Gastroesophageal sphincter (tissue), 4 donors: Measurements from ENCODE around the gene MYOM1. TPM values are rescaled to one million over a fixed set of nuclear protein-coding genes. Genes with fewer than 3 reads are reported as not detected.

Source experiments
- ATAC-seq: fragments of 150-250 bp; one replicate; pipeline ENCODE4 v1.9.1; 2016; ENCODE audit warnings: mild to moderate bottlenecking, moderate library complexity
- H3K27ac ChIP-seq, 4 donors: fragments of 200-600 bp; sonication (generic) in 3 of 4; 1 replicate in 3 of 4; 2 replicates in 1 of 4; pipeline ENCODE4 v1.5.1; 2016 to 2019
- H3K27me3 ChIP-seq: fragments of 200-600 bp; sonication (generic); one replicate; pipeline ENCODE4 v1.5.1; 2019
- H3K36me3 ChIP-seq, 2 donors: fragments of 200-600 bp; sonication (generic); one replicate each; pipeline ENCODE4 v1.5.1; 2019; ENCODE audit warnings: control low read depth in 1 of 2
- H3K4me1 ChIP-seq, 3 donors: fragments of 200-600 bp; sonication (generic); 1 replicate in 2 of 3; 2 replicates in 1 of 3; pipeline ENCODE4 v1.5.1; 2016 to 2019; ENCODE audit warnings: control low read depth in 2 of 3
- H3K4me3 ChIP-seq, 2 donors: fragments of 200-600 bp; sonication (generic); one replicate each; pipeline ENCODE4 v1.5.1; 2019; ENCODE audit warnings: mild to moderate bottlenecking in 1 of 2, moderate library complexity in 1 of 2
- H3K9me3 ChIP-seq, 3 donors: fragments of 200-600 bp; sonication (generic); one replicate each; pipeline ENCODE4 v1.5.1; 2017 to 2019; ENCODE audit warnings: control low read depth in 2 of 3
- EP300 ChIP-seq: sonication (generic); formaldehyde crosslinking; IDR thresholded peaks from one replicate; pipeline ENCODE4 v1.6.1; 2017; ENCODE audit warnings: antibody characterized with exemption, mild to moderate bottlenecking
- POLR2A ChIP-seq, 2 donors: fragments of 450-650 bp; IDR thresholded peaks; one replicate each; pipeline ENCODE4 v1.6.1; 2017; ENCODE audit warnings: antibody characterized with exemption in 2 of 2, mild to moderate bottlenecking in 2 of 2, moderate library complexity in 1 of 2
- POLR2AphosphoS5 ChIP-seq: sonication (generic); formaldehyde crosslinking; IDR thresholded peaks from one replicate; pipeline ENCODE4 v1.6.1; 2017; ENCODE audit warnings: antibody characterized with exemption
- WGBS, 2 donors: methylation state at CpG; one replicate each; pipeline ENCODE4 v1.1.5; 2018; ENCODE audit warnings: low coverage in 1 of 2; 5-methylcytosine and 5-hydroxymethylcytosine counted together
- total RNA-seq, 4 donors: library from RNA; depleted of rRNA; stranded (reverse); fragments of >200 nt; gene quantifications; one replicate each; pipeline ENCODE4 v1.1.0, GENCODE V29; 2016
- TF ChIP-seq, protein P1 (sequence below), 4 experiments: fragments of 200-600 bp in 2 of 4; fragments of 450-650 bp in 2 of 4; sonication (generic) in 1 of 4; IDR thresholded peaks; one replicate each; pipeline ENCODE4 v1.5.1; 2017 to 2019; ENCODE audit warnings: antibody characterized with exemption in 4 of 4, mild to moderate bottlenecking in 2 of 4, moderate library complexity in 2 of 4

The MYOM1 gene
- total RNA-seq, 4 donors from 2014 or later = 14.8 to 37.6 (median 24.6) TPM

GRCh38 chr18:3264362-3264761 lies 44.6 kb upstream of the MYOM1 start:
- no peaks in the 10 kb centered on the region for H3K36me3 ChIP-seq
- H3K4me3 ChIP-seq = peak overlapping the region in 1 of 2 donors; percentile 88
- no peak for ATAC-seq
- no peak for TF ChIP-seq EP300
- no peak for TF ChIP-seq POLR2AphosphoS5
- TF ChIP-seq, protein P1, sequence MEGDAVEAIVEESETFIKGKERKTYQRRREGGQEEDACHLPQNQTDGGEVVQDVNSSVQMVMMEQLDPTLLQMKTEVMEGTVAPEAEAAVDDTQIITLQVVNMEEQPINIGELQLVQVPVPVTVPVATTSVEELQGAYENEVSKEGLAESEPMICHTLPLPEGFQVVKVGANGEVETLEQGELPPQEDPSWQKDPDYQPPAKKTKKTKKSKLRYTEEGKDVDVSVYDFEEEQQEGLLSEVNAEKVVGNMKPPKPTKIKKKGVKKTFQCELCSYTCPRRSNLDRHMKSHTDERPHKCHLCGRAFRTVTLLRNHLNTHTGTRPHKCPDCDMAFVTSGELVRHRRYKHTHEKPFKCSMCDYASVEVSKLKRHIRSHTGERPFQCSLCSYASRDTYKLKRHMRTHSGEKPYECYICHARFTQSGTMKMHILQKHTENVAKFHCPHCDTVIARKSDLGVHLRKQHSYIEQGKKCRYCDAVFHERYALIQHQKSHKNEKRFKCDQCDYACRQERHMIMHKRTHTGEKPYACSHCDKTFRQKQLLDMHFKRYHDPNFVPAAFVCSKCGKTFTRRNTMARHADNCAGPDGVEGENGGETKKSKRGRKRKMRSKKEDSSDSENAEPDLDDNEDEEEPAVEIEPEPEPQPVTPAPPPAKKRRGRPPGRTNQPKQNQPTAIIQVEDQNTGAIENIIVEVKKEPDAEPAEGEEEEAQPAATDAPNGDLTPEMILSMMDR (IDR thresholded peaks at IDR 0.05) = no peak
- no peak for TF ChIP-seq POLR2A (IDR thresholded peaks at IDR 0.05)
- H3K27me3 ChIP-seq = no peaks in the 10 kb centered on the region
- H3K27ac ChIP-seq = no peak overlapping the region
- whole genome bisulfite sequencing, 2 donors = 49% methylated on average over 2 of the region's 2 CpGs; no CpG with 5 or more reads in 1 of the 2 donors
- no peaks in the 10 kb centered on the region for H3K9me3 ChIP-seq
- H3K4me1 ChIP-seq = peaks cover 36 to 74% (median 39%) of the 10 kb centered on the region in 3 donors

DNA sequence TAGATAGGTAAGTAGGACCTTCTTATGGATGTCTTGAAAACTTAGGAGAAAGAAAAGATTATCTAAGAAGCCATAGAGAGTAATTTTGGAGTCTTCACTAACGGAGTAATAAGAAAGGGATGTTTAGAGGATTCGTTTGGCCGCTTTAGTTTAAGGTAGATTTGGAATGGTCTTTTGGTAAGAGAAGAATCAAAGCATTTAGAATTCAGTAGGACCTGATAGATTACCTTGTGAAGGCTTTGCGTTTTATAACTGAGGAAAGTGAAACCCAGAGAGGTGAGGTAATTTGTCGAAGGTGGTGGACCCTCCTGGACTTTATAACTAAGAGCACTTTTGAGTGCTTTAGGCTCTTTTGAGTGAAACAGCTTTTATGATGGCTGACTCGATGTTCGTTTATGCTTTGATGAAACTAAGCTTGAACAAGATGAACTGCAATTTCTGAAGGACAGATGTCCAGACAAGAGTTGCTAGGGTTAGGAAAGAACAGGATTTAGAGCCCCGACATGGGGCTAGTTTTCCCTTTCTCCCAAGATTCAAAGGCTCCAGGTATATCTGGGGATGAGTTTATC lies 43.4 kb upstream of the MYOM1 start:
- ATAC-seq = no peak
- H3K4me1 ChIP-seq = peaks cover 28 to 62% (median 38%) of the 10 kb centered on the region in 3 donors
- H3K27me3 ChIP-seq = no peaks in the 10 kb centered on the region
- WGBS, 2 donors = 30 to 39% methylated on average over 8 of the region's 8 CpGs
- TF ChIP-seq, protein P1 (IDR thresholded peaks at IDR 0.05) = no peak
- TF ChIP-seq EP300 (no peak), POLR2AphosphoS5 (no peak), POLR2A (IDR thresholded peaks at IDR 0.05) (no peak)
- H3K4me3 ChIP-seq = peak overlapping the region; percentile 88 to 92
- no peaks in the 10 kb centered on the region for H3K9me3 ChIP-seq
- H3K36me3 ChIP-seq = peaks cover 0 to 8% of the 10 kb centered on the region in 2 donors
- H3K27ac ChIP-seq = peak overlapping the region; percentile 93 to 97 (median 94)

GRCh38 chr18:3262234-3263131 lies 42.7 kb upstream of the MYOM1 start:
- TF ChIP-seq POLR2A (IDR thresholded peaks at IDR 0.05) (peak in 1 of 2 donors; percentile 10), POLR2AphosphoS5 (no peak)
- TF ChIP-seq, protein P1 (IDR thresholded peaks at IDR 0.05) = no peak
- H3K36me3 ChIP-seq = peaks cover 0 to 15% of the 10 kb centered on the region in 2 donors
- peaks cover 24 to 62% (median 34%) of the 10 kb centered on the region in 3 donors for H3K4me1 ChIP-seq
- peak overlapping the region; percentile 88 to 92 for H3K4me3 ChIP-seq
- H3K9me3 ChIP-seq = no peaks in the 10 kb centered on the region
- 0 to 2% methylated on average over 4 to 13 of the region's 69 CpGs for WGBS, 2 donors
- peak overlapping the region; percentile 93 to 97 (median 94) for H3K27ac ChIP-seq
- no peaks in the 10 kb centered on the region for H3K27me3 ChIP-seq
- peak; percentile 56 for ATAC-seq

GRCh38 chr18:3261373-3262233 lies 41.8 kb upstream of the MYOM1 start, which contains the start of gene MYL12B:
Gene MYL12B (plus strand): TSS chr18:3262133. CDS start chr18:3272899, 10,766 bp downstream.
- ATAC-seq = peak; percentile 95
- peak; percentile 80 for TF ChIP-seq POLR2AphosphoS5
- TF ChIP-seq, protein P1 (IDR thresholded peaks at IDR 0.05) = peak in 2 of 4 experiments; percentile 5 to 22
- no peak for TF ChIP-seq EP300
- peak; percentile 57 to 73 for TF ChIP-seq POLR2A (IDR thresholded peaks at IDR 0.05)
- H3K4me3 ChIP-seq = peak within 1 kb of the TSS; percentile 88 to 92
- peak within 1 kb of the TSS; percentile 93 to 97 (median 94) for H3K27ac ChIP-seq
- peaks cover 26 to 62% (median 34%) of the 10 kb centered on the region in 3 donors for H3K4me1 ChIP-seq
- no peaks in the 10 kb centered on the region for H3K27me3 ChIP-seq
- peaks cover 0 to 24% of the 10 kb centered on the region in 2 donors for H3K36me3 ChIP-seq
- no peaks in the 10 kb centered on the region for H3K9me3 ChIP-seq
- WGBS, 2 donors = 1 to 3% methylated on average over 14 of the region's 84 CpGs
